ENCODE measurements around the gene DHX16.
A peak's percentile ranks its signal among the peaks of the same experiment; 100 is the strongest.
"Not testable (repeated sequence)": the region's sequence is repeated elsewhere in the genome, so short reads cannot be mapped to it uniquely, and the experiment has no call there.

DHX16 gene

GRCh38 chr6:30670760-30671527, 1.9 kb downstream of the DHX16 start:
- peak; percentile 1; the same call in 1 of the 2 replicates for TF ChIP-seq CTCF (IDR thresholded peaks at IDR 0.05; ENCODE audit: borderline replicate concordance, insufficient read depth, low read depth, low read length)
- no peak overlapping the region for H3K4me3 ChIP-seq (ENCODE audit: low read depth, low read length)

- H3K4me3 ChIP-seq (ENCODE audit: low read depth, low read length): not testable (repeated sequence)
These were observed 6.5 kb downstream of the DHX16 start for GRCh38 chr6:30666300-30666699.

- TF ChIP-seq CTCF (IDR thresholded peaks at IDR 0.05; ENCODE audit: borderline replicate concordance, insufficient read depth, low read depth, low read length): no peak
- H3K4me3 ChIP-seq (ENCODE audit: low read depth, low read length): no peak overlapping the region
These were observed 7.6 kb downstream of the DHX16 start for GRCh38 chr6:30664994-30665767.

- not testable (repeated sequence) for H3K4me3 ChIP-seq (ENCODE audit: low read depth, low read length)
These were observed 14.9 kb downstream of the DHX16 start for GRCh38 chr6:30657922-30658321.

- no peak overlapping the region for H3K4me3 ChIP-seq (ENCODE audit: low read depth, low read length)
- TF ChIP-seq CTCF (IDR thresholded peaks at IDR 0.05; ENCODE audit: borderline replicate concordance, insufficient read depth, low read depth, low read length): no peak
These were observed 15.4 kb downstream of the DHX16 start for GRCh38 chr6:30657454-30657853.

- no peak for TF ChIP-seq CTCF (IDR thresholded peaks at IDR 0.05; ENCODE audit: borderline replicate concordance, insufficient read depth, low read depth, low read length)
- no peak overlapping the region for H3K4me3 ChIP-seq (ENCODE audit: low read depth, low read length)
These were observed 16.3 kb downstream of the DHX16 start for GRCh38 chr6:30656513-30656912.

GRCh38 chr6:30655743-30656094, 17.1 kb downstream of the DHX16 start:
- no peak for TF ChIP-seq CTCF (IDR thresholded peaks at IDR 0.05; ENCODE audit: borderline replicate concordance, insufficient read depth, low read depth, low read length)
- H3K4me3 ChIP-seq (ENCODE audit: low read depth, low read length): no peak overlapping the region

All from GM12875 (cell line).